Measurements from ENCODE around the gene KCTD10. TPM values are rescaled to one million over a fixed set of nuclear protein-coding genes. Genes with fewer than 3 reads are reported as not detected.

Gene KCTD10
- total and polyA plus RNA-seq, 4 donors = 28.9 to 41.7 (median 36.2) TPM

GRCh38 chr12:109497675-109498074 is 20.6 kb upstream of the KCTD10 start:
- no peak overlapping the region for H3K4me3 ChIP-seq (ENCODE audit: low read depth, low read length)
- H3K27ac ChIP-seq (ENCODE audit: low read depth, low read length) = no peak overlapping the region
- peaks cover 28% of the 10 kb centered on the region for H3K36me3 ChIP-seq (ENCODE audit: control insufficient read depth, insufficient read depth, low read length)
- 76% methylated on average over 5 of the region's 7 CpGs for WGBS (ENCODE audit: insufficient coverage)
- no peaks in the 10 kb centered on the region for H3K9me3 ChIP-seq (ENCODE audit: control insufficient read depth, insufficient read depth, low read length)
- no peak for DNase-seq (ENCODE audit: low read depth in 4 of 6, low spot score in 6 of 6)
- H3K27me3 ChIP-seq (ENCODE audit: control insufficient read depth, insufficient read depth, low read length) = no peaks in the 10 kb centered on the region
- no peaks in the 10 kb centered on the region for H3K4me1 ChIP-seq (ENCODE audit: control insufficient read depth, insufficient read depth, low read length)

GRCh38 chr12:109496306-109496705 is 19.2 kb upstream of the KCTD10 start:
- Histone ChIP-seq H3K9me3 (ENCODE audit: control insufficient read depth, insufficient read depth, low read length) (no peaks in the 10 kb centered on the region), H3K4me1 (ENCODE audit: control insufficient read depth, insufficient read depth, low read length) (no peaks in the 10 kb centered on the region), H3K27ac (ENCODE audit: low read depth, low read length) (no peak overlapping the region), H3K4me3 (ENCODE audit: low read depth, low read length) (no peak overlapping the region), H3K36me3 (ENCODE audit: control insufficient read depth, insufficient read depth, low read length) (peaks cover 26% of the 10 kb centered on the region), H3K27me3 (ENCODE audit: control insufficient read depth, insufficient read depth, low read length) (no peaks in the 10 kb centered on the region)
- DNase-seq (ENCODE audit: low read depth in 4 of 6, low spot score in 6 of 6) = no peak

GRCh38 chr12:109495012-109495411 is 17.9 kb upstream of the KCTD10 start:
- H3K27ac ChIP-seq (ENCODE audit: low read depth, low read length) = no peak overlapping the region
- H3K9me3 ChIP-seq (ENCODE audit: control insufficient read depth, insufficient read depth, low read length) = no peaks in the 10 kb centered on the region
- H3K4me3 ChIP-seq (ENCODE audit: low read depth, low read length) = no peak overlapping the region
- H3K36me3 ChIP-seq (ENCODE audit: control insufficient read depth, insufficient read depth, low read length) = peaks cover 15% of the 10 kb centered on the region
- DNase-seq (ENCODE audit: low read depth in 4 of 6, low spot score in 6 of 6) = no peak
- H3K27me3 ChIP-seq (ENCODE audit: control insufficient read depth, insufficient read depth, low read length) = no peaks in the 10 kb centered on the region
- H3K4me1 ChIP-seq (ENCODE audit: control insufficient read depth, insufficient read depth, low read length) = no peaks in the 10 kb centered on the region

- no peaks in the 10 kb centered on the region for H3K9me3 ChIP-seq (ENCODE audit: control insufficient read depth, insufficient read depth, low read length)
- no peaks in the 10 kb centered on the region for H3K4me1 ChIP-seq (ENCODE audit: control insufficient read depth, insufficient read depth, low read length)
- DNase-seq (ENCODE audit: low read depth in 4 of 6, low spot score in 6 of 6) = no peak
- 100% methylated on average over 5 of the region's 7 CpGs for whole genome bisulfite sequencing (ENCODE audit: insufficient coverage)
- H3K4me3 ChIP-seq (ENCODE audit: low read depth, low read length) = no peak overlapping the region
- H3K36me3 ChIP-seq (ENCODE audit: control insufficient read depth, insufficient read depth, low read length) = peaks cover 18% of the 10 kb centered on the region
- no peaks in the 10 kb centered on the region for H3K27me3 ChIP-seq (ENCODE audit: control insufficient read depth, insufficient read depth, low read length)
- H3K27ac ChIP-seq (ENCODE audit: low read depth, low read length) = no peak overlapping the region
Measured at GRCh38 chr12:109494348-109494881, 17.3 kb upstream of the KCTD10 start.

GRCh38 chr12:109493938-109494337 is 16.8 kb upstream of the KCTD10 start:
- WGBS (ENCODE audit: insufficient coverage) = 100% methylated on average over 1 of the region's 1 CpG
- H3K36me3 ChIP-seq (ENCODE audit: control insufficient read depth, insufficient read depth, low read length) = peaks cover 20% of the 10 kb centered on the region
- H3K27me3 ChIP-seq (ENCODE audit: control insufficient read depth, insufficient read depth, low read length) = no peaks in the 10 kb centered on the region
- no peaks in the 10 kb centered on the region for H3K4me1 ChIP-seq (ENCODE audit: control insufficient read depth, insufficient read depth, low read length)
- no peaks in the 10 kb centered on the region for H3K9me3 ChIP-seq (ENCODE audit: control insufficient read depth, insufficient read depth, low read length)
- no peak for DNase-seq (ENCODE audit: low read depth in 4 of 6, low spot score in 6 of 6)
- H3K4me3 ChIP-seq (ENCODE audit: low read depth, low read length) = no peak overlapping the region
- no peak overlapping the region for H3K27ac ChIP-seq (ENCODE audit: low read depth, low read length)

DNA sequence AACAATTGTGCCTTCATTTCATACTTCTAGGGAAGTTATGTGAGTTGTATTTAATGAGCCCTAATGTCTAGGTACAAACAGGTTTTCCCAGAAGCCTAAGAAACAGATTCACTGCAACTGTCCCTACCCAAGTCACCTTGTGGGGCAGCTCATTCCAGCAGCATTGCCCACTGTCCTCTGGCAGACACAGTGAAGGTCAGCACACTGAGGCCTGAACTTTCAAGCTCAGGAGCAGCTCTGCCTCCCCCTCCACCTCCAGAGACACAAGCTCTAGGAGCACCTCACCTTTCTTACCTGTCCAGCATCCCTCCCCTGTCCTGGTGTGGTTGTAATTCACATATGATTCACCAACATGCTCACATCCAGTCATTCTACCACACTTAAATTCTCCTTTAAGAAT is 16.0 kb upstream of the KCTD10 start:
- DNase-seq (ENCODE audit: low read depth in 4 of 6, low spot score in 6 of 6) = no peak
- no peaks in the 10 kb centered on the region for H3K27me3 ChIP-seq (ENCODE audit: control insufficient read depth, insufficient read depth, low read length)
- peaks cover 21% of the 10 kb centered on the region for H3K36me3 ChIP-seq (ENCODE audit: control insufficient read depth, insufficient read depth, low read length)

DNA sequence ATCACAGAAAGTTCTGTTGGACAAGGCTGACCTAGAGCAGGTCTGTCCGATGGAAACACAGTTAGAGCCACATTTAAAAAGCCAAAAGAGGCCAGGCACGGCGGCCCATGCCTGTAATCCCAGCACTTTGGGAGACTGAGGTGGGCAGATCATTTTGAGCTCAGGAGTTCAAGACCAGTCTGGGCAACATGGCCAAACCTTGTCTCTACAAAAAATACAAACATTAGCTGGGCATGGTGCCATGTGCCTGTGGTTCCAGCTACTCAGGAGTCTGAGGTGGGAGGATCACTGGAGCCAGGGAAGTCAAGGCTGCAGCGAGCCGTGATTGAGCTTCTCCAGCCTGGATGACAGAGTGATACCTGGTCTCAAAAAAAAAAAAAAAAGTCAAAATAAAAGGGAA is 15.3 kb upstream of the KCTD10 start:
- DNase-seq (ENCODE audit: low read depth in 4 of 6, low spot score in 6 of 6) = no peak
- Histone ChIP-seq H3K4me3 (ENCODE audit: low read depth, low read length) (no peak overlapping the region), H3K27me3 (ENCODE audit: control insufficient read depth, insufficient read depth, low read length) (no peaks in the 10 kb centered on the region), H3K4me1 (ENCODE audit: control insufficient read depth, insufficient read depth, low read length) (no peaks in the 10 kb centered on the region), H3K36me3 (ENCODE audit: control insufficient read depth, insufficient read depth, low read length) (peaks cover 22% of the 10 kb centered on the region), H3K9me3 (ENCODE audit: control insufficient read depth, insufficient read depth, low read length) (no peaks in the 10 kb centered on the region), H3K27ac (ENCODE audit: low read depth, low read length) (no peak overlapping the region)
- whole genome bisulfite sequencing (ENCODE audit: insufficient coverage) = 97% methylated on average over 3 of the region's 5 CpGs

More for the DNA sequence above, 16.0 kb upstream of the KCTD10 start:
- Histone ChIP-seq H3K27ac (ENCODE audit: low read depth, low read length) (no peak overlapping the region), H3K4me1 (ENCODE audit: control insufficient read depth, insufficient read depth, low read length) (no peaks in the 10 kb centered on the region), H3K4me3 (ENCODE audit: low read depth, low read length) (no peak overlapping the region), H3K9me3 (ENCODE audit: control insufficient read depth, insufficient read depth, low read length) (no peaks in the 10 kb centered on the region)

GRCh38 chr12:109491671-109492070 is 14.6 kb upstream of the KCTD10 start:
- DNase-seq (ENCODE audit: low read depth in 4 of 6, low spot score in 6 of 6) = no peak
- Histone ChIP-seq H3K9me3 (ENCODE audit: control insufficient read depth, insufficient read depth, low read length) (no peaks in the 10 kb centered on the region), H3K27ac (ENCODE audit: low read depth, low read length) (no peak overlapping the region), H3K4me1 (ENCODE audit: control insufficient read depth, insufficient read depth, low read length) (no peaks in the 10 kb centered on the region), H3K36me3 (ENCODE audit: control insufficient read depth, insufficient read depth, low read length) (peaks cover 29% of the 10 kb centered on the region), H3K27me3 (ENCODE audit: control insufficient read depth, insufficient read depth, low read length) (no peaks in the 10 kb centered on the region), H3K4me3 (ENCODE audit: low read depth, low read length) (no peak overlapping the region)
- 96% methylated on average over 4 of the region's 4 CpGs for WGBS (ENCODE audit: insufficient coverage)

GRCh38 chr12:109489955-109490565 is 13.0 kb upstream of the KCTD10 start:
- Histone ChIP-seq H3K27ac (ENCODE audit: low read depth, low read length) (no peak overlapping the region), H3K36me3 (ENCODE audit: control insufficient read depth, insufficient read depth, low read length) (peaks cover 41% of the 10 kb centered on the region), H3K4me1 (ENCODE audit: control insufficient read depth, insufficient read depth, low read length) (no peaks in the 10 kb centered on the region), H3K9me3 (ENCODE audit: control insufficient read depth, insufficient read depth, low read length) (no peaks in the 10 kb centered on the region), H3K4me3 (ENCODE audit: low read depth, low read length) (no peak overlapping the region), H3K27me3 (ENCODE audit: control insufficient read depth, insufficient read depth, low read length) (no peaks in the 10 kb centered on the region)
- DNase-seq (ENCODE audit: low read depth in 4 of 6, low spot score in 6 of 6) = no peak
- WGBS (ENCODE audit: insufficient coverage) = no CpG with 5 or more reads among the region's 1 CpG

DNA sequence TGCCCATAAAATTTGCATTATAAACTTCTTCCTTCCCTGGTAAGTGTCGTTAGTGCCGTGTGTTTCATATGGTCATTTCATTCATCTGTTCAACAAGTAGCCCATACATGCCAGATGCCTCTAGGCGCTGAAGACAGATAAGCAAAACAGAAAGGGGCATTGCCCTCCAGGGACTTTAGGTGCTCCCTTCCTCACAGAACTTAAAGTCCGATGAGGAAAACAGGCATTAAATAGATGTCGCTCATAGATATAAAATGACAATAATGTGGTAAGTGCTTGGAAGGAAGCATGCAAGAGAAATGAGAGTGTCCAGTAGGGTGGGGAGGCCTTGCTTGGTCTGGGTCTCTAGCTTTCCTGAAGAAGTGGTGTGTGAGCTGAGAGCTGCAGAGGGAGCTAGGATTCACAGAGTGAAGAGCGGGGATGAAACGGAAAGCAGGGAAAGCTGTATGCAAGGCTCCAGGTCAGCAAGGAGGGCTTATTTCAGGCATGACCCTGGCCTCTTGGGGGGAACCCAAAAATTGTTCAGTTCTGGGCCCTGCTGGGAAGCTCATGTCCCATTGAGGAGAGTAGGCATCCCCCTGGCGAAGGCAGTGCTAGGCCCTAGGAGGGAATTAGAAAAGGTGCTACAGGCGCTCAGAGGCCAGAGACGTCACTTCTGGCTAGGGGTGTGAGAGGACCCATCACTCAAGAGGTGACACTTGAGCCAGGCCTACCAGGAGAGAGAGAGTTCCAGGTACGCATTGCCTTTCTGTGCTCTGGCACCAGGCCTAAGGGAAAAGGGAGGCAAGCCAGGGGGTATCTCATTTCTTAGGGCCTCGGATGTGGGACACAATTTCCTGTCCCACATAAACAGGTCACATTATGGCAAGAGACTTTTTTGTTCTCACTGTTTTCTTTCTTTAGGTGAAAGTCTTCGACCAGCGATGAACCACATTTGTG is 12.2 kb upstream of the KCTD10 start:
- Histone ChIP-seq H3K9me3 (ENCODE audit: control insufficient read depth, insufficient read depth, low read length) (no peaks in the 10 kb centered on the region), H3K4me1 (ENCODE audit: control insufficient read depth, insufficient read depth, low read length) (no peaks in the 10 kb centered on the region), H3K36me3 (ENCODE audit: control insufficient read depth, insufficient read depth, low read length) (peaks cover 47% of the 10 kb centered on the region), H3K27ac (ENCODE audit: low read depth, low read length) (no peak overlapping the region), H3K27me3 (ENCODE audit: control insufficient read depth, insufficient read depth, low read length) (no peaks in the 10 kb centered on the region), H3K4me3 (ENCODE audit: low read depth, low read length) (no peak overlapping the region)
- 93% methylated on average over 13 of the region's 14 CpGs for WGBS (ENCODE audit: insufficient coverage)
- DNase-seq (ENCODE audit: low read depth in 4 of 6, low spot score in 6 of 6) = no peak

All from spinal cord (tissue), 10 donors.